GM18526 (cell line): Measurements from ENCODE around the gene SEC14L6.

Experiments
- POLR2A ChIP-seq: IDR thresholded peaks from 3 replicates; pipeline ENCODE4 v1.6.1; 2011; ENCODE audit not compliant: insufficient read length; ENCODE audit errors: extremely low read depth

Gene SEC14L6

DNA sequence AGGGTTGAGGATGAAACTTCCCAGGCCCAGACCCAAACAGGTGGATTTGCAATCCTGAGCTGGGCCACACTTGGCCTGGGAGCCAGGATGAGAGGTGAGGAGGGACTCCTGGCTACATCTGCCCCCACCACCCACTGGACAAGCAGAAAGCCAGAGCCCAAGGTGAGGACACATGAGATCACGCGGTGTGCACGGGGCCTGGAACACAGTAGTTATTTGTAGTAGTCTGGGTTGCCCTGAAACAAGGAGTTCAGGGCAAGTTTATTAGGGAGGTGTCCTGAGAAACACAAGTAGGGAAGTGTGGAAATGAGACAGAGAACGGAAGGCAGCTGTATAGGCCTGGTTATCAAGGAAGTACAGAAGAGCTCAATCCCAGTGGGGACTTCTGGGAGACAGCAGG lies 647 bp upstream of the SEC14L6 start:
- TF ChIP-seq POLR2A: no peak

- no peak for TF ChIP-seq POLR2A
Measured at GRCh38 chr22:30542811-30543188, 3.7 kb downstream of the SEC14L6 start.

- TF ChIP-seq POLR2A: no peak
Measured at GRCh38 chr22:30541961-30542810, 4.4 kb downstream of the SEC14L6 start.

- no peak for TF ChIP-seq POLR2A
Measured at GRCh38 chr22:30539368-30539767, 7.2 kb downstream of the SEC14L6 start.

GRCh38 chr22:30538280-30538679 lies 8.3 kb downstream of the SEC14L6 start:
- no peak for TF ChIP-seq POLR2A

GRCh38 chr22:30537083-30537731 lies 9.3 kb downstream of the SEC14L6 start:
- no peak for TF ChIP-seq POLR2A

GRCh38 chr22:30535182-30535581 lies 11.4 kb downstream of the SEC14L6 start:
- no peak for TF ChIP-seq POLR2A

GRCh38 chr22:30531651-30532608 lies 14.6 kb downstream of the SEC14L6 start:
- no peak for TF ChIP-seq POLR2A

GRCh38 chr22:30526656-30527055 lies 19.9 kb downstream of the SEC14L6 start:
- no peak for TF ChIP-seq POLR2A

DNA sequence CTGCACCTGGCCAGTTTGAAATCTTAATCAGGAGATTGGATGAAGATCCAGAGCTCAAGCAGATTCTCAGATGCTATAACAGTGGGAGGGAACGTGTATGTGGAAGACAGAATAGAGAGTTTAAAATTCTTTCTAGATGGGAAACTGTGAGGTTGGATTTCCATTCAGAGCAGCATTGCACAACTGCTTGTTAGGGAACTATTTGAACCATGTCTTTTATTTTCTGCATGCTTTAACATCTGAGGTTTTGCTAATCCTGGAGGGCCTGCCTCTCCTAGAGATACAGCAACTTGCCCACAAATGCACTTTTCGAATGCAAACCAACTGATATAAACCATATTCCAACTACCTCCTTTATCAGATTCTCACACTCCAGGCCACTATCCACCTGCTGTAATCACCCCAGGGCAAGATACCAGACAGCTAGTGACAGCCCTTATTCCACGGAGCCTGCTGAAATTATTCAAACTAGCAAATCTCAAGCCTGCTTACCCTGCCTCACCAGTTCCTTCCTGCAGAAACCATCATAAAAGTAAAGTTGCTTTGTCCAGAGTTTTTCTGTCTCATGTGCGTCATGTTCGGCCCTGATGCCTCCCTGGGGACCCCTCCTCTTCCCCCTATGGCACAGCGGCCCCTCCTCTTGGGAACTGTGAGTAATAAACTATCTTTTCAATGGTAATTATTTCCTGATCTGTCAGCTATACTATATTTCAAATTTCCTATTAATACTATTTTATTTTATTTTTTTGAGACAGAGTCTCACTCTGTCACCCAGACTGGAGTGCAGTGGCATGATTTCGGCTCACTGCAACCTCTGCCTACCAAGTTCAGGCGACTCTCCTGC lies 22.7 kb downstream of the SEC14L6 start:
- no peak for TF ChIP-seq POLR2A

- no peak for TF ChIP-seq POLR2A
Measured at GRCh38 chr22:30521368-30522156, 25.0 kb downstream of the SEC14L6 start.

DNA sequence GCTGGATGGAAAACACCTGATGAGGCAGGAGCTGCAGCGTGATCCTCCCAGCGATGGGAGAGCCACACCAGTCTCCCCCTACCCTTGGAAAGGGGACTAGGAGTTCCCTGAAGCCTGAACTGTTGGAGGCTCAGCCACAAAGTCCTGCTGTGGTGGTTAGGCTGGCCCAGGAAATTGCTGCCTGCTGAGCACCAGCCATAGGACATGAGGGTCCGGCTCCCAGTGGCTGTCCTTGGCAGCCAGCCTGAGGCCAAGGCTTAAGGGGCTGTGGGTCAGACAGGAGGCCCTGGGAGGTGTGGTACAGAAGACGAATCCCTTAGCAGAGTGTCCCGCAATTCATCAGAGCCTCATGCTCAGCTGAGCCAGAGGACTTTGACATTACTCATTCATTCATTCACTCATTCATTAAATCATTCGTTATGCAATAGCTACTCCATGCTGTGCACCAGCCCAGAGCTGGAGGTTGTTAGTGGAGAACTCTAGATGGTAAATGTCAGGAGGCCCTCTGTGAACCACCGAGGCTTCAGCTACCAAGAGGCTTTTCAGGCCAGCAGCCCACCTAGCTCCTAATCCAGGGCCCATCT lies 26.6 kb downstream of the SEC14L6 start:
- TF ChIP-seq POLR2A: no peak

GRCh38 chr22:30516731-30517130 lies 29.8 kb downstream of the SEC14L6 start:
- TF ChIP-seq POLR2A: no peak
